Panc1 (cell line): ENCODE results near the gene DQX1. TPM values are rescaled to one million over a fixed set of nuclear protein-coding genes. Genes with fewer than 3 reads are reported as not detected.

ENCODE experiments used
- ATAC-seq: fragments of 200-7000 bp; cut with Tn5 transposase; 2 replicates; pipeline ENCODE4 v1.9.1; 2020; ENCODE audit warnings: mild to moderate bottlenecking, moderate library complexity
- BruUV-seq: library from RNA; stranded (reverse); fragments of 400-500 nt; replicated peaks from 2 replicates; lab custom pipeline; 2021; lab: Mats Ljungman, UMichigan
- CTCF ChIA-PET: fragments of 300-600 bp; sonication (Branson Sonifier 250); formaldehyde crosslinking; loops from one replicate; lab custom pipeline; 2022; ENCODE audit warnings: antibody characterized with exemption; lab: Charles Lee
- POLR2A ChIA-PET: fragments of 300-600 bp; sonication (Branson Sonifier 250); formaldehyde crosslinking; loops from one replicate; lab custom pipeline; 2022; ENCODE audit warnings: antibody characterized with exemption; lab: Charles Lee
- DNase-seq: peaks from one replicate; pipeline ENCODE4 v3.0.0-alpha.2; 2010; ENCODE audit warnings: low read depth, low spot score
- H3K27ac ChIP-seq: 2 replicates; pipeline ENCODE4 v1.5.1; 2011; ENCODE audit warnings: mild to moderate bottlenecking, low read length, inconsistent platforms
- H3K27me3 ChIP-seq: fragments of 200-500 bp; sonication (Bioruptor generic); 2 replicates; pipeline ENCODE4 v1.6.0; 2014; ENCODE audit warnings: low read length, inconsistent platforms; ENCODE audit not compliant: control insufficient read depth, insufficient read depth
- H3K36me3 ChIP-seq: fragments of 200-500 bp; sonication (Bioruptor generic); 2 replicates; pipeline ENCODE4 v1.5.1; 2014; ENCODE audit warnings: inconsistent platforms, mild to moderate bottlenecking, low read length, moderate library complexity; ENCODE audit not compliant: control insufficient read depth, insufficient read depth
- H3K4me1 ChIP-seq: 2 replicates; pipeline ENCODE4 v1.5.1; 2011; ENCODE audit warnings: inconsistent platforms, mild to moderate bottlenecking, low read length, moderate library complexity; ENCODE audit not compliant: control insufficient read depth, insufficient read depth
- H3K4me3 ChIP-seq, 2 experiments: 2 replicates each; pipeline ENCODE4 v1.5.1; 2011 to 2012; ENCODE audit warnings: low read depth in 2 of 2, low read length in 2 of 2, mild to moderate bottlenecking in 2 of 2, inconsistent platforms in 1 of 2, moderate library complexity in 1 of 2
- H3K9me3 ChIP-seq: fragments of 200-500 bp; sonication (Bioruptor generic); 2 replicates; pipeline ENCODE4 v1.5.1; 2014; ENCODE audit warnings: low read depth, mild to moderate bottlenecking, inconsistent platforms, low read length, moderate library complexity; ENCODE audit not compliant: control insufficient read depth, insufficient read depth
- POLR2AphosphoS5 ChIP-seq: IDR thresholded peaks from 2 replicates; pipeline ENCODE4 v1.6.1; 2012; ENCODE audit warnings: mild to moderate bottlenecking, low read depth, low read length, moderate library complexity
- SIN3A ChIP-seq: IDR thresholded peaks from 2 replicates; pipeline ENCODE4 v1.6.1; 2012; ENCODE audit warnings: low read depth, mild to moderate bottlenecking, low read length, moderate library complexity, borderline replicate concordance; ENCODE audit not compliant: insufficient read depth
- TCF7L2 ChIP-seq: IDR thresholded peaks from 2 replicates; pipeline ENCODE4 v1.6.1; 2011; ENCODE audit warnings: mild to moderate bottlenecking, low read depth, low read length, inconsistent platforms
- in situ Hi-C: cut with HindIII; loops from 2 replicates; pipeline ENCODE4 v1.10.0; 2016; ENCODE audit warnings: low sequenced_read_pairs, low pct_unique_long_range_greater_than_20kb
- intact Hi-C: fragments of 100-400 bp; cut with micrococcal nuclease; formaldehyde crosslinking; loops from one replicate; pipeline ENCODE4 v1.10.0; 2022; ENCODE audit not compliant: unreplicated experiment
- total RNA-seq: library from RNA; stranded (reverse); gene quantifications from one replicate; pipeline ENCODE4 v1.2.1, GENCODE V29; 2021; ENCODE audit not compliant: unreplicated experiment
- TF ChIP-seq, protein P1 (sequence below), 2 experiments: IDR thresholded peaks; 2 replicates each; pipeline ENCODE4 v1.6.1; 2011 to 2012; ENCODE audit warnings: low read depth in 2 of 2, control low read depth in 1 of 2, low read length in 1 of 2, mild to moderate bottlenecking in 1 of 2, moderate library complexity in 1 of 2; ENCODE audit not compliant: insufficient read depth in 1 of 2
- TF ChIP-seq, protein P2 (sequence below): fragments of 450-650 bp; IDR thresholded peaks from 2 replicates; pipeline ENCODE4 v1.5.1; 2017; ENCODE audit warnings: mild to moderate bottlenecking

The DQX1 gene
- total RNA-seq, 1 experiment from 2014 or later: 0.41 TPM

DNA sequence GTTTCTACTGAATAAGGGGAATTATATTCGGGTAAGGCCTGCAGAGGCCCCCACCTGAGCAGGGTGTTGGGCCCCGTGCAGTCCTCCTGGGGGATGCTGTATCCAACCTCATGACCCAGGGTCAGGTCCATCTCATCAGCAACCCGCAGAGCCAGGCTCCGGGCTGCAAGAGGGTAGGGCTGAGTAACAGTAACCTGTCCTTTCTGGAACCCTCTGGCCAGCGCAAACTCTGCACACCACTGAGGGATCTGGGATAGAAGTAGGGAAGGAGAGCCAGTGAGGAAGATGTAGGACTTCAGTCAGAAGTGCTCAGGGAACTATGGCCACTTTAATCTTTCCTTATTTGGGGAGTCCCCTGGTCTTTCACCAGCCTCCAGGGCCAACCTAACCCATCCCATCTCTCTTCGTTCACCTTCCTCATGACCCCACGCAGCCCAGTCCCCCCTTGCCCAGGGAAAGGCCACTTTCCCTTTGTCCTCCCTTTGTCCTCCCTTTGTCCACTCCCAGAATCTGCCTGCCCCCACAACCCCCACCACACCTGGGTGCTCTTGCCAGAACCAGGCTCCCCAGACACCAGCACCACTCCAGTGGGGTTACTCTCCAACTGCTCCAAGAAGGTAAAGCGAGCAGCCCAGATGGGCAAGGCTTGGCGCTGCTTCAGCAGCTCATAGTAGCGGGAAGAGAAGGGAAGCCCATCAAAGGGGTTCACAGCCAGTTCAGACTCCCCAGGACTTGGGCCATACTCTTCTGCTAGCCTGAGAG, 895 bp downstream of the DQX1 start:
- no peak overlapping the region for H3K27ac ChIP-seq
- in situ Hi-C loops: no loop called here

DNA sequence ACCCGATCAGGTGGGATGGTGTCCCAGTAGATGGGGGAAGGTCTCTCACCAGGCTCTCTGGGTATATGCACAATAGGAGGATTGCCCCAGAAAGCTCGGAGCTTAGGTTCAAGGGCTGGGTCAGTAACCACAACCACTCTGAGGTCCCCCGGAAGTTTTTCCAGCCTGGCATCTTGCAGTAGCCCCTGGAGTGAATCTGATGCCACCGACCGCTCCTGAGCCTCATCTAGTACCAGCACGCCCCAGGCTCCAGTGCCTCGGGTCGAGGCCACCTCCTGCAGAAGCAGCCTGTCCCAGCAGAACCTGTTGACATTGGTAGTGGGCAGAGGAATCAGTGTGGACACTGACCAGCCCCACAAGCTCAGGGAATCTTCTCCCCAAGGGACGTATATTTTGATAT, 2.0 kb downstream of the DQX1 start:
- CTCF ChIA-PET: no interaction called here
- BruUV-seq: no TSS peak
- in situ Hi-C loops: no loop called here
- no peaks in the 10 kb centered on the region; the same call in none of the 2 replicates for H3K36me3 ChIP-seq
- TF ChIP-seq SIN3A (no peak), TCF7L2 (no peak), POLR2AphosphoS5 (no peak)
- TF ChIP-seq, protein P1, sequence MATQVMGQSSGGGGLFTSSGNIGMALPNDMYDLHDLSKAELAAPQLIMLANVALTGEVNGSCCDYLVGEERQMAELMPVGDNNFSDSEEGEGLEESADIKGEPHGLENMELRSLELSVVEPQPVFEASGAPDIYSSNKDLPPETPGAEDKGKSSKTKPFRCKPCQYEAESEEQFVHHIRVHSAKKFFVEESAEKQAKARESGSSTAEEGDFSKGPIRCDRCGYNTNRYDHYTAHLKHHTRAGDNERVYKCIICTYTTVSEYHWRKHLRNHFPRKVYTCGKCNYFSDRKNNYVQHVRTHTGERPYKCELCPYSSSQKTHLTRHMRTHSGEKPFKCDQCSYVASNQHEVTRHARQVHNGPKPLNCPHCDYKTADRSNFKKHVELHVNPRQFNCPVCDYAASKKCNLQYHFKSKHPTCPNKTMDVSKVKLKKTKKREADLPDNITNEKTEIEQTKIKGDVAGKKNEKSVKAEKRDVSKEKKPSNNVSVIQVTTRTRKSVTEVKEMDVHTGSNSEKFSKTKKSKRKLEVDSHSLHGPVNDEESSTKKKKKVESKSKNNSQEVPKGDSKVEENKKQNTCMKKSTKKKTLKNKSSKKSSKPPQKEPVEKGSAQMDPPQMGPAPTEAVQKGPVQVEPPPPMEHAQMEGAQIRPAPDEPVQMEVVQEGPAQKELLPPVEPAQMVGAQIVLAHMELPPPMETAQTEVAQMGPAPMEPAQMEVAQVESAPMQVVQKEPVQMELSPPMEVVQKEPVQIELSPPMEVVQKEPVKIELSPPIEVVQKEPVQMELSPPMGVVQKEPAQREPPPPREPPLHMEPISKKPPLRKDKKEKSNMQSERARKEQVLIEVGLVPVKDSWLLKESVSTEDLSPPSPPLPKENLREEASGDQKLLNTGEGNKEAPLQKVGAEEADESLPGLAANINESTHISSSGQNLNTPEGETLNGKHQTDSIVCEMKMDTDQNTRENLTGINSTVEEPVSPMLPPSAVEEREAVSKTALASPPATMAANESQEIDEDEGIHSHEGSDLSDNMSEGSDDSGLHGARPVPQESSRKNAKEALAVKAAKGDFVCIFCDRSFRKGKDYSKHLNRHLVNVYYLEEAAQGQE (IDR thresholded peaks at IDR 0.05; ENCODE audit: insufficient read depth in 1 of 2, low read depth in 2 of 2, low read length in 1 of 2): no peak
- TF ChIP-seq, protein P2, sequence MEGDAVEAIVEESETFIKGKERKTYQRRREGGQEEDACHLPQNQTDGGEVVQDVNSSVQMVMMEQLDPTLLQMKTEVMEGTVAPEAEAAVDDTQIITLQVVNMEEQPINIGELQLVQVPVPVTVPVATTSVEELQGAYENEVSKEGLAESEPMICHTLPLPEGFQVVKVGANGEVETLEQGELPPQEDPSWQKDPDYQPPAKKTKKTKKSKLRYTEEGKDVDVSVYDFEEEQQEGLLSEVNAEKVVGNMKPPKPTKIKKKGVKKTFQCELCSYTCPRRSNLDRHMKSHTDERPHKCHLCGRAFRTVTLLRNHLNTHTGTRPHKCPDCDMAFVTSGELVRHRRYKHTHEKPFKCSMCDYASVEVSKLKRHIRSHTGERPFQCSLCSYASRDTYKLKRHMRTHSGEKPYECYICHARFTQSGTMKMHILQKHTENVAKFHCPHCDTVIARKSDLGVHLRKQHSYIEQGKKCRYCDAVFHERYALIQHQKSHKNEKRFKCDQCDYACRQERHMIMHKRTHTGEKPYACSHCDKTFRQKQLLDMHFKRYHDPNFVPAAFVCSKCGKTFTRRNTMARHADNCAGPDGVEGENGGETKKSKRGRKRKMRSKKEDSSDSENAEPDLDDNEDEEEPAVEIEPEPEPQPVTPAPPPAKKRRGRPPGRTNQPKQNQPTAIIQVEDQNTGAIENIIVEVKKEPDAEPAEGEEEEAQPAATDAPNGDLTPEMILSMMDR: no peak
- no peak overlapping the region for H3K27ac ChIP-seq
- H3K4me1 ChIP-seq: peaks cover 6% of the 10 kb centered on the region
- intact Hi-C loops: no loop called here
- DNase-seq (no peak), ATAC-seq (no peak)
- no peaks in the 10 kb centered on the region for H3K9me3 ChIP-seq
- POLR2A ChIA-PET: no interaction called here
- no peaks in the 10 kb centered on the region for H3K27me3 ChIP-seq
- no peak overlapping the region for H3K4me3 ChIP-seq

More for the DNA sequence above, 895 bp downstream of the DQX1 start:
- H3K9me3 ChIP-seq: no peaks in the 10 kb centered on the region
- DNase-seq (no peak), ATAC-seq (no peak)
- BruUV-seq: no TSS peak
- no peak overlapping the region for H3K4me3 ChIP-seq
- H3K36me3 ChIP-seq: peaks cover 3% of the 10 kb centered on the region
- peaks cover 6% of the 10 kb centered on the region for H3K4me1 ChIP-seq
- POLR2A ChIA-PET: no interaction called here
- TF ChIP-seq TCF7L2: no peak
- CTCF ChIA-PET: no interaction called here
- intact Hi-C loops: no loop called here
- H3K27me3 ChIP-seq: no peaks in the 10 kb centered on the region

- CTCF ChIA-PET: no interaction called here
- H3K4me3 ChIP-seq: no peak overlapping the region
- ATAC-seq (no peak), DNase-seq (no peak)
- no peaks in the 10 kb centered on the region for H3K4me1 ChIP-seq
- POLR2A ChIA-PET: interaction anchor here (0.6 kb wide), 1 partner anchor 343 kb away, joined by 11 read pairs; no protein-coding TSS in a partner anchor
- no peaks in the 10 kb centered on the region for H3K9me3 ChIP-seq
- H3K36me3 ChIP-seq: no peaks in the 10 kb centered on the region
- no peak overlapping the region for H3K27ac ChIP-seq
- TF ChIP-seq, protein P1 (IDR thresholded peaks at IDR 0.05; ENCODE audit: insufficient read depth in 1 of 2, low read depth in 2 of 2, low read length in 1 of 2): no peak
- TF ChIP-seq TCF7L2 (no peak), SIN3A (no peak), POLR2AphosphoS5 (no peak)
- TF ChIP-seq, protein P2: no peak
- H3K27me3 ChIP-seq: no peaks in the 10 kb centered on the region
- intact Hi-C loops: no loop called here
- in situ Hi-C loops: no loop called here
- no TSS peak for BruUV-seq
These were observed 3.5 kb downstream of the DQX1 start for GRCh38 chr2:74522516-74522915.
